Body of pancreas (tissue), 4 donors: ENCODE measurements around the gene FASTK. TPM values are rescaled to one million over a fixed set of nuclear protein-coding genes. Genes with fewer than 3 reads are reported as not detected.

ENCODE experiments used
- ATAC-seq: fragments of 150-250 bp; one replicate; pipeline ENCODE4 v1.9.1; 2016
- DNase-seq, 4 donors: peaks; one replicate each; pipeline ENCODE4 v3.0.0-alpha.2; 2019
- H3K27ac ChIP-seq, 4 donors: fragments of 200-600 bp; sonication (generic); 1 replicate in 3 of 4; 2 replicates in 1 of 4; pipeline versions ENCODE4 v1.5.1 to v1.6.1; 2016 to 2019; ENCODE audit warnings: mild to moderate bottlenecking in 1 of 4, mixed read lengths in 1 of 4, moderate library complexity in 1 of 4
- H3K27me3 ChIP-seq, 2 donors: fragments of 200-600 bp; sonication (generic); one replicate each; pipeline ENCODE4 v1.6.0; 2016; ENCODE audit warnings: mild to moderate bottlenecking in 1 of 2
- H3K36me3 ChIP-seq, 2 donors: fragments of 200-600 bp; sonication (generic); replicated peaks in 1 of 2; 2 replicates each; pipeline ENCODE4 v1.5.1; 2016; ENCODE audit warnings: low read depth in 2 of 2; ENCODE audit not compliant: insufficient read depth in 1 of 2
- H3K4me1 ChIP-seq: fragments of 200-600 bp; sonication (generic); one replicate; pipeline ENCODE4 v1.6.0; 2016
- H3K4me3 ChIP-seq, 2 donors: fragments of 200-600 bp; sonication (generic); 1 replicate in 1 of 2; 2 replicates in 1 of 2; pipeline ENCODE4 v1.5.1; 2016 to 2019
- H3K9me3 ChIP-seq, 3 donors: fragments of 200-600 bp; sonication (generic); 1 replicate in 2 of 3; 2 replicates in 1 of 3; pipeline ENCODE4 v1.5.1; 2016
- POLR2A ChIP-seq, 3 donors: fragments of 450-650 bp; IDR thresholded peaks; one replicate each; pipeline ENCODE4 v1.6.1; 2016; ENCODE audit warnings: antibody characterized with exemption in 3 of 3, mild to moderate bottlenecking in 2 of 3
- WGBS, 2 donors: methylation state at CpG; one replicate each; pipeline ENCODE4 v1.1.5; 2017; 5-methylcytosine and 5-hydroxymethylcytosine counted together
- intact Hi-C: fragments of 100-400 bp; cut with DNase I; formaldehyde crosslinking; loops from one replicate; pipeline ENCODE4 v1.15.1; 2023
- total RNA-seq, 2 donors: library from RNA; depleted of rRNA; stranded (reverse); fragments of >200 nt; gene quantifications; one replicate each; pipeline ENCODE4 v1.1.0, GENCODE V29; 2016
- TF ChIP-seq, protein P1 (sequence below), 7 experiments: fragments of 450-650 bp in 4 of 7; fragments of 200-600 bp in 3 of 7; sonication (generic) in 3 of 7; IDR thresholded peaks; one replicate each; pipeline ENCODE4 v1.5.1; 2016 to 2019; ENCODE audit warnings: antibody characterized with exemption in 7 of 7

Gene FASTK
- total RNA-seq, 2 donors from 2014 or later = 60.7 to 201 TPM

DNA sequence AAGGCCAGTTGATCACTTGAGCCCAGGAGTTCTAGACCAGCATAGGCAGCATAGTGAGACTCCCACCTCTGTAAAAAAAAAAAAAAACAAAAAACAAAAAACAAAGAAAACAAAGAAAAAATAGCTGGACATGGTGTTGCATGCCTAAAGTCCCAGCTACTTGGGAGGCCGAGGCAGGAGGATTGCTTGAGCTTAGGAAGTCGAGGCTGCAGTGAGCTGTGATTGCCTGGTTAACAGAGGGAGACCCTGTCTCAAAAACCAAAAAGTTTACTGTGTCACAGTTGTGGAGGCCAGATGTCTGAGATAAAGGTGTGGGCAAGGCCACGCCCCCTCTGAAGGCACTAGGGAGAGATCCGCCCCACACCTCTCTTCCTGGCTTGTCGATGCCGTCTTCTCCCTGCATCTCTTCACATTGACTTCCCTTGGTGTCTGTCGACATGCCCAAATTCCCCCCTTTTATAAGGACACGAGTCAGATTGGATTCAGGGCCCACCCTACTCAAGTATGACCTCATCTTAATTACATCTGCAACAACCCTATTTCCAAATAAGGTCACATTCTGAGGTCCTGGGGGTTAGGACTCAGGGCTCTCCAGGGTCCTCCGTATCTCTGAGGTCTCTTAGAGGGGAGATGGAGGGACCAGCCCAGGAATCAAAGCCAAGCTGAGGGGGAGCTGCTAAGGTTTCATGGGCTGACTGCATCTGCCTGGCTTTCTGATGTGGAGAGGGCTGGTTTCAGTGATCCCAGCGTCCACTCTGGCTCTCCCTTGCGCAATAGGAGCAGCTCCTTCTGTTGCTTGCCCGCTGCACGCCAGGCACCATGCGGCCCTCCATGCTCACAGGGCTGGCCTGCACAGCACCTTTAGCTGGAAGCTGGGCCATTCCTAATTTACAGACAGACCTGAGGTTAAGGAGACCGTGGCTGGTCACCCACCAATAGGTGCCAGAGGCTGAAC lies 28.8 kb upstream of the FASTK start:
- TF ChIP-seq POLR2A (IDR thresholded peaks at IDR 0.05) = no peak
- TF ChIP-seq, protein P1, sequence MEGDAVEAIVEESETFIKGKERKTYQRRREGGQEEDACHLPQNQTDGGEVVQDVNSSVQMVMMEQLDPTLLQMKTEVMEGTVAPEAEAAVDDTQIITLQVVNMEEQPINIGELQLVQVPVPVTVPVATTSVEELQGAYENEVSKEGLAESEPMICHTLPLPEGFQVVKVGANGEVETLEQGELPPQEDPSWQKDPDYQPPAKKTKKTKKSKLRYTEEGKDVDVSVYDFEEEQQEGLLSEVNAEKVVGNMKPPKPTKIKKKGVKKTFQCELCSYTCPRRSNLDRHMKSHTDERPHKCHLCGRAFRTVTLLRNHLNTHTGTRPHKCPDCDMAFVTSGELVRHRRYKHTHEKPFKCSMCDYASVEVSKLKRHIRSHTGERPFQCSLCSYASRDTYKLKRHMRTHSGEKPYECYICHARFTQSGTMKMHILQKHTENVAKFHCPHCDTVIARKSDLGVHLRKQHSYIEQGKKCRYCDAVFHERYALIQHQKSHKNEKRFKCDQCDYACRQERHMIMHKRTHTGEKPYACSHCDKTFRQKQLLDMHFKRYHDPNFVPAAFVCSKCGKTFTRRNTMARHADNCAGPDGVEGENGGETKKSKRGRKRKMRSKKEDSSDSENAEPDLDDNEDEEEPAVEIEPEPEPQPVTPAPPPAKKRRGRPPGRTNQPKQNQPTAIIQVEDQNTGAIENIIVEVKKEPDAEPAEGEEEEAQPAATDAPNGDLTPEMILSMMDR (IDR thresholded peaks at IDR 0.05) = no peak
- Histone ChIP-seq H3K4me1 (peaks cover 39% of the 10 kb centered on the region), H3K9me3 (no peaks in the 10 kb centered on the region), H3K4me3 (no peak overlapping the region), H3K27ac (no peak overlapping the region), H3K27me3 (no peaks in the 10 kb centered on the region), H3K36me3 (no peaks in the 10 kb centered on the region)
- WGBS, 2 donors = 69 to 82% methylated on average over 9 to 15 of the region's 15 CpGs
- ATAC-seq (no peak), DNase-seq (peak in 2 of 4 donors; percentile 33 to 39)
- intact Hi-C loops = loop anchor here (5.0 to 10.0 kb wide), 2 partner anchors 77 to 215 kb away; no protein-coding TSS in a partner anchor

DNA sequence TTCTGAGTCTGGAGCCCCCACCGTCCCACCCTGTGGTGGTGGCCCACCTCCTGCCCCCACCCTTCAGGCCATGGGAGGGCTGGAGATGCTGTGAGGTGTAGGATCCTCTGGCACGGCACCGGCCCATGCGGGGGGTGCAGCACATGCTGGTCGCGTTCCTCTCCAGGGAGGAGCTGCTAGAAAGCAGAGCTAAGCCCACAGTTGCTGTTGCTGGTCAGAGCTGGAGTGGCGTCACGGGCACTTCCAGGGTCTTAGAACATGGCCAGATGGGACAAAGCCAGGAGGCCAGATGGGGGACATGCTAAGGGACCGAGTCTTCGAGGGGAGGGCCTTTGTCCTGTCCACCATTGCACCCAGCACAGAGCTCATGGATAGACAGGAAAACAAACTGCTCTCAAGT lies 27.3 kb upstream of the FASTK start:
- TF ChIP-seq POLR2A (IDR thresholded peaks at IDR 0.05) = no peak
- TF ChIP-seq, protein P1 (IDR thresholded peaks at IDR 0.05) = no peak
- ATAC-seq = no peak
- no peak for DNase-seq
- H3K4me1 ChIP-seq = peaks cover 24% of the 10 kb centered on the region
- intact Hi-C loops = loop anchor here (5.0 kb wide), 1 partner anchor 76 kb away; no protein-coding TSS in a partner anchor
- H3K9me3 ChIP-seq = no peaks in the 10 kb centered on the region
- H3K27me3 ChIP-seq = no peaks in the 10 kb centered on the region
- no peaks in the 10 kb centered on the region for H3K36me3 ChIP-seq
- H3K4me3 ChIP-seq = no peak overlapping the region
- 80 to 84% methylated on average over 7 to 8 of the region's 10 CpGs for WGBS, 2 donors
- no peak overlapping the region for H3K27ac ChIP-seq

GRCh38 chr7:151104411-151105235 lies 24.0 kb upstream of the FASTK start:
- H3K27me3 ChIP-seq = no peaks in the 10 kb centered on the region
- H3K4me3 ChIP-seq = no peak overlapping the region
- H3K9me3 ChIP-seq = no peaks in the 10 kb centered on the region
- DNase-seq (no peak), ATAC-seq (no peak)
- H3K36me3 ChIP-seq = no peaks in the 10 kb centered on the region
- TF ChIP-seq, protein P1 (IDR thresholded peaks at IDR 0.05) = no peak
- no peak for TF ChIP-seq POLR2A (IDR thresholded peaks at IDR 0.05)
- no peaks in the 10 kb centered on the region for H3K4me1 ChIP-seq
- intact Hi-C loops = loop anchor here (5.0 kb wide), 1 partner anchor 72 kb away; no protein-coding TSS in a partner anchor
- WGBS, 2 donors = 72 to 83% methylated on average over 23 of the region's 23 CpGs
- no peak overlapping the region for H3K27ac ChIP-seq

- H3K27me3 ChIP-seq = no peaks in the 10 kb centered on the region
- no peaks in the 10 kb centered on the region for H3K9me3 ChIP-seq
- TF ChIP-seq POLR2A (IDR thresholded peaks at IDR 0.05) = no peak
- TF ChIP-seq, protein P1 (IDR thresholded peaks at IDR 0.05) = no peak
- no peak for DNase-seq
- whole genome bisulfite sequencing, 2 donors = 73 to 91% methylated on average over 11 to 12 of the region's 12 CpGs
- H3K36me3 ChIP-seq = no peaks in the 10 kb centered on the region
- no peak overlapping the region for H3K4me3 ChIP-seq
- H3K4me1 ChIP-seq = no peaks in the 10 kb centered on the region
- no peak overlapping the region for H3K27ac ChIP-seq
- ATAC-seq = no peak
- intact Hi-C loops = no loop called here
Measured at GRCh38 chr7:151103973-151104372, 23.4 kb upstream of the FASTK start.
